PC-9 (cell line): Measurements from ENCODE around the gene ARID3A. TPM values are rescaled to one million over a fixed set of nuclear protein-coding genes. Genes with fewer than 3 reads are reported as not detected.
A peak's percentile ranks its signal among the peaks of the same experiment; 100 is the strongest.

Experiments
- BruUV-seq: library from RNA; stranded (reverse); fragments of 400-500 nt; replicated peaks from 2 replicates; lab custom pipeline; 2021; lab: Mats Ljungman, UMichigan
- CTCF ChIA-PET: fragments of 300-600 bp; sonication (Branson Sonifier 250); formaldehyde crosslinking; loops from one replicate; lab custom pipeline; 2022; ENCODE audit warnings: antibody characterized with exemption; lab: Charles Lee
- POLR2A ChIA-PET: fragments of 300-600 bp; sonication (Branson Sonifier 250); formaldehyde crosslinking; loops from one replicate; lab custom pipeline; 2022; ENCODE audit warnings: antibody characterized with exemption; ENCODE audit not compliant: unreplicated experiment; lab: Charles Lee
- DNase-seq, 2 experiments: peaks; one replicate each; pipeline versions ENCODE4 v3.0.0 to v3.0.0-alpha.2; 2015 to 2022; ENCODE audit warnings: mixed read lengths in 1 of 2
- H2AFZ ChIP-seq: fragments of 200-600 bp; sonication (generic); 2 replicates; pipeline ENCODE4 v1.8.1; 2017; ENCODE audit warnings: antibody characterized with exemption
- H3F3A ChIP-seq: fragments of 200-600 bp; sonication (generic); 2 replicates; pipeline ENCODE4 v1.8.1; 2017; ENCODE audit warnings: antibody characterized with exemption, mild to moderate bottlenecking, low read depth; ENCODE audit not compliant: insufficient read depth
- H3K27ac ChIP-seq: fragments of 200-600 bp; sonication (generic); 2 replicates; pipeline ENCODE4 v1.6.1; 2016; ENCODE audit warnings: mixed run types
- H3K27me3 ChIP-seq: fragments of 200-600 bp; sonication (generic); 2 replicates; pipeline ENCODE4 v1.6.1; 2016; ENCODE audit warnings: low read depth, mixed run types; ENCODE audit not compliant: insufficient read depth
- H3K36me3 ChIP-seq: fragments of 200-600 bp; sonication (generic); 2 replicates; pipeline ENCODE4 v1.6.1; 2016; ENCODE audit warnings: low read depth, mixed run types
- H3K4me1 ChIP-seq: fragments of 200-600 bp; sonication (generic); replicated peaks from 2 replicates; pipeline ENCODE4 v1.6.1; 2016; ENCODE audit warnings: mixed run types; ENCODE audit not compliant: insufficient read depth
- H3K4me2 ChIP-seq: fragments of 200-600 bp; sonication (generic); 2 replicates; pipeline ENCODE4 v1.6.1; 2017; ENCODE audit warnings: mixed run types
- H3K4me3 ChIP-seq: fragments of 200-600 bp; sonication (generic); 2 replicates; pipeline ENCODE4 v1.6.1; 2016; ENCODE audit warnings: mixed run types
- H3K79me2 ChIP-seq: fragments of 200-600 bp; sonication (generic); 2 replicates; pipeline ENCODE4 v1.6.1; 2017; ENCODE audit warnings: low read depth, mixed run types
- H3K9me2 ChIP-seq: fragments of 200-600 bp; sonication (generic); 2 replicates; pipeline ENCODE4 v1.8.1; 2017; ENCODE audit warnings: mild to moderate bottlenecking; ENCODE audit not compliant: insufficient read depth
- H3K9me3 ChIP-seq: fragments of 200-600 bp; sonication (generic); 2 replicates; pipeline ENCODE4 v1.8.1; 2016; ENCODE audit warnings: low read depth; ENCODE audit not compliant: insufficient read depth
- H4K20me1 ChIP-seq: fragments of 200-600 bp; sonication (generic); 2 replicates; pipeline ENCODE4 v1.8.1; 2017; ENCODE audit not compliant: insufficient read depth
- CTCF ChIP-seq: fragments of 200-600 bp; sonication (generic); conservative IDR thresholded peaks from 2 replicates; pipeline ENCODE4 v1.6.1; 2017; ENCODE audit warnings: mixed run types, antibody characterized with exemption, mild to moderate bottlenecking, moderate library complexity
- EZH2 ChIP-seq: fragments of 200-600 bp; sonication (generic); IDR thresholded peaks from 2 replicates; pipeline ENCODE4 v1.8.0; 2017; ENCODE audit warnings: antibody characterized with exemption, low read depth
- intact Hi-C: fragments of 100-400 bp; cut with micrococcal nuclease; formaldehyde crosslinking; loops from one replicate; pipeline ENCODE4 v1.10.0; 2022; ENCODE audit not compliant: unreplicated experiment
- total RNA-seq: library from RNA; stranded (reverse); gene quantifications from 2 replicates; pipeline ENCODE4 v1.2.3, GENCODE V29; 2021

The ARID3A gene
- total RNA-seq, 1 experiment from 2014 or later: 10.7 TPM

- Histone ChIP-seq H3K36me3 (no peaks in the 10 kb centered on the region), H3K4me1 (no peaks in the 10 kb centered on the region), H3F3A (peaks cover 8% of the 10 kb centered on the region; the same call in 1 of the 2 replicates), H3K27me3 (no peaks in the 10 kb centered on the region), H3K9me2 (no peaks in the 10 kb centered on the region), H3K9me3 (no peaks in the 10 kb centered on the region), H2AFZ (no peak overlapping the region), H3K27ac (no peak overlapping the region), H3K4me2 (no peak overlapping the region), H3K4me3 (no peak overlapping the region), H3K79me2 (peaks cover 4% of the 10 kb centered on the region; the same call in 1 of the 2 replicates), H4K20me1 (peaks cover 19% of the 10 kb centered on the region)
- TSS peak; percentile 46 for BruUV-seq
- no peak for DNase-seq
- ChIA-PET POLR2A (no interaction called here), CTCF (no interaction called here)
- TF ChIP-seq CTCF (no peak), EZH2 (no peak)
- intact Hi-C loops: no loop called here
These were observed 83.5 kb downstream of the ARID3A start for GRCh38 chr19:1009041-1009980.

- Histone ChIP-seq H3K4me2 (no peak overlapping the region), H3F3A (peaks cover 8% of the 10 kb centered on the region; the same call in 1 of the 2 replicates), H3K27ac (no peak overlapping the region), H3K9me2 (no peaks in the 10 kb centered on the region), H3K4me1 (no peaks in the 10 kb centered on the region), H3K36me3 (no peaks in the 10 kb centered on the region), H3K4me3 (no peak overlapping the region), H3K27me3 (no peaks in the 10 kb centered on the region), H2AFZ (no peak overlapping the region), H4K20me1 (peaks cover 26% of the 10 kb centered on the region), H3K9me3 (no peaks in the 10 kb centered on the region), H3K79me2 (peaks cover 11% of the 10 kb centered on the region)
- POLR2A ChIA-PET: no interaction called here
- intact Hi-C loops: no loop called here
- no peak for TF ChIP-seq CTCF
- TF ChIP-seq EZH2: no peak
- DNase-seq: no peak
- CTCF ChIA-PET: no interaction called here
- BruUV-seq: no TSS peak
These were observed 84.2 kb downstream of the ARID3A start for GRCh38 chr19:1009981-1010538.

- no peaks in the 10 kb centered on the region for H3K9me3 ChIP-seq
- no peak overlapping the region for H3K4me2 ChIP-seq
- H3K4me1 ChIP-seq: no peaks in the 10 kb centered on the region
- H3K27me3 ChIP-seq: no peaks in the 10 kb centered on the region
- ChIA-PET POLR2A (no interaction called here), CTCF (no interaction called here)
- no peak overlapping the region for H3K4me3 ChIP-seq
- TF ChIP-seq CTCF (no peak), EZH2 (no peak)
- H3F3A ChIP-seq: peaks cover 8% of the 10 kb centered on the region; the same call in 1 of the 2 replicates
- peaks cover 19% of the 10 kb centered on the region for H3K79me2 ChIP-seq
- no TSS peak for BruUV-seq
- intact Hi-C loops: no loop called here
- no peak for DNase-seq
- no peak overlapping the region for H2AFZ ChIP-seq
- no peak overlapping the region for H3K27ac ChIP-seq
- peaks cover 34% of the 10 kb centered on the region for H4K20me1 ChIP-seq
- no peaks in the 10 kb centered on the region for H3K36me3 ChIP-seq
- H3K9me2 ChIP-seq: no peaks in the 10 kb centered on the region
These were observed 85.0 kb downstream of the ARID3A start for GRCh38 chr19:1010586-1011510.
